Tracheal epithelial cell (primary cell): ENCODE data around the gene UMODL1. TPM values are rescaled to one million over a fixed set of nuclear protein-coding genes. Genes with fewer than 3 reads are reported as not detected.

Experiments
- total RNA-seq: library from RNA; depleted of rRNA; stranded (reverse); fragments of >200 nt; gene quantifications from 2 replicates; pipeline ENCODE4 v1.2.1, GENCODE V29; 2014

Gene UMODL1, protein sequence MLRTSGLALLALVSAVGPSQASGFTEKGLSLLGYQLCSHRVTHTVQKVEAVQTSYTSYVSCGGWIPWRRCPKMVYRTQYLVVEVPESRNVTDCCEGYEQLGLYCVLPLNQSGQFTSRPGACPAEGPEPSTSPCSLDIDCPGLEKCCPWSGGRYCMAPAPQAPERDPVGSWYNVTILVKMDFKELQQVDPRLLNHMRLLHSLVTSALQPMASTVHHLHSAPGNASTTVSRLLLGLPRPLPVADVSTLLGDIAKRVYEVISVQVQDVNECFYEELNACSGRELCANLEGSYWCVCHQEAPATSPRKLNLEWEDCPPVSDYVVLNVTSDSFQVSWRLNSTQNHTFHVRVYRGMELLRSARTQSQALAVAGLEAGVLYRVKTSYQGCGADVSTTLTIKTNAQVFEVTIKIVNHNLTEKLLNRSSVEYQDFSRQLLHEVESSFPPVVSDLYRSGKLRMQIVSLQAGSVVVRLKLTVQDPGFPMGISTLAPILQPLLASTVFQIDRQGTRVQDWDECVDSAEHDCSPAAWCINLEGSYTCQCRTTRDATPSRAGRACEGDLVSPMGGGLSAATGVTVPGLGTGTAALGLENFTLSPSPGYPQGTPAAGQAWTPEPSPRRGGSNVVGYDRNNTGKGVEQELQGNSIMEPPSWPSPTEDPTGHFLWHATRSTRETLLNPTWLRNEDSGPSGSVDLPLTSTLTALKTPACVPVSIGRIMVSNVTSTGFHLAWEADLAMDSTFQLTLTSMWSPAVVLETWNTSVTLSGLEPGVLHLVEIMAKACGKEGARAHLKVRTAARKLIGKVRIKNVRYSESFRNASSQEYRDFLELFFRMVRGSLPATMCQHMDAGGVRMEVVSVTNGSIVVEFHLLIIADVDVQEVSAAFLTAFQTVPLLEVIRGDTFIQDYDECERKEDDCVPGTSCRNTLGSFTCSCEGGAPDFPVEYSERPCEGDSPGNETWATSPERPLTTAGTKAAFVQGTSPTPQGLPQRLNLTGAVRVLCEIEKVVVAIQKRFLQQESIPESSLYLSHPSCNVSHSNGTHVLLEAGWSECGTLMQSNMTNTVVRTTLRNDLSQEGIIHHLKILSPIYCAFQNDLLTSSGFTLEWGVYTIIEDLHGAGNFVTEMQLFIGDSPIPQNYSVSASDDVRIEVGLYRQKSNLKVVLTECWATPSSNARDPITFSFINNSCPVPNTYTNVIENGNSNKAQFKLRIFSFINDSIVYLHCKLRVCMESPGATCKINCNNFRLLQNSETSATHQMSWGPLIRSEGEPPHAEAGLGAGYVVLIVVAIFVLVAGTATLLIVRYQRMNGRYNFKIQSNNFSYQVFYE
- total RNA-seq, result not detected in 2 replicates

DNA sequence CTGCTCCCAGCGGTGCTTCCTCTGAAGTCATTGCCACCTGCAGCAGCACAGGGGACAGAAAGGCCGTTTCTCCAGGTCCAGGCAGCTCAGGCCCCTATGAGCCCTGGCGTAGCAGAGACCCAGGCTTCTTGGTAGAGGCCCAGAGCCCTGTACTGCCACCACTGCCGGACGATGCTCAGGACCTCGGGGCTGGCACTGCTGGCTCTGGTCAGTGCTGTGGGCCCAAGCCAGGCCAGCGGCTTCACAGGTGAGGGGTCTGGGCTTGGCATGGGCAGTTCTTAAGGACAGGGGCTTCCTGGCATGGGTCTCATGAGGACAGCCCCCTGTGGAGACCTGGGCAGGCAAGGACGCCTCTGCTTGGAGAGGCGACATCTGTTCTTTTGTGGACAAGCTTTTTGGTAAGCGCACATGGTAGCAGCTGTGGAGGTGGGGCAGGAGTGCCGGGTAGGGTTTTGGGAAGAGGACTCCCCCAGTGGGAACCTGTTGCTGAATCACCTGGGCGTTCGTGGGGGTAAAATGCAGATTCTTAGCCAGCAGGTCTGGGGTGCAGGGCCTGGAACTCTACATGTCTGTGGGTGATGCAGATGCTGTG is at the start of gene UMODL1:
Gene UMODL1, plus strand, starts transcription at position 172 of the 592 bp plus-strand sequence. Its CDS starts 0 bp downstream, at position 172.

Other genes with a start within 250 kb of the UMODL1 start
- 5.3 and 5.8 TPM in 2 replicates for gene PRDM15, start 192.0 kb upstream of the UMODL1 start, total RNA-seq
- 10.0 and 11.3 TPM in 2 replicates for gene C2CD2, start 117.3 kb upstream of the UMODL1 start, total RNA-seq
- gene ZBTB21, start 61.0 kb upstream of the UMODL1 start, total RNA-seq, result 3.4 and 6.0 TPM in 2 replicates
- 42.7 and 94.0 TPM in 2 replicates for gene ABCG1, start 147.8 kb downstream of the UMODL1 start, total RNA-seq
- 0.24 TPM in 1 of 2 replicates, not detected in the other for gene TFF3, start 244.1 kb downstream of the UMODL1 start, total RNA-seq